HEK293 (cell line): Measurements from ENCODE around the gene TRIM24.

Experiments used
- CTCF ChIP-seq: fragments of 450-650 bp; formaldehyde crosslinking; IDR thresholded peaks from 2 replicates; pipeline ENCODE4 v1.5.1; 2016; ENCODE audit warnings: missing biosample characterization, missing genetic modification characterization
- ZNF155 ChIP-seq: fragments of 450-650 bp; formaldehyde crosslinking; IDR thresholded peaks from 2 replicates; pipeline ENCODE4 v1.5.1; 2016; ENCODE audit warnings: missing biosample characterization, missing genetic modification characterization
- ZNF658 ChIP-seq: fragments of 450-650 bp; formaldehyde crosslinking; IDR thresholded peaks from 2 replicates; pipeline ENCODE4; 2016; ENCODE audit warnings: missing biosample characterization, missing genetic modification characterization

- no peak for TF ChIP-seq ZNF658 (tag by site-specific recombination)
- TF ChIP-seq CTCF (tag by site-specific recombination) = no peak
- no peak for TF ChIP-seq ZNF155 (tag by site-specific recombination)
Measured at GRCh38 chr7:138468244-138469123, 8.4 kb downstream of the TRIM24 start.
